ENCODE measurements around the gene MMP15. TPM values are rescaled to one million over a fixed set of nuclear protein-coding genes. Genes with fewer than 3 reads are reported as not detected.

The MMP15 gene
- total and polyA plus RNA-seq, 2 of the 13 experiments (the other 11 are each of a cell fraction or from before 2014, with no cell fraction given), result 35.2 to 44.9 TPM

GRCh38 chr16:57984443-57985203 lies 40.9 kb upstream of the MMP15 start (continued):
- TF ChIP-seq ZBTB33 (CRISPR knock-in tag; IDR thresholded peaks at IDR 0.05) (peak; percentile 89), HOXA9 (CRISPR knock-in tag; IDR thresholded peaks at IDR 0.05; ENCODE audit: borderline replicate concordance) (no peak), TBX2 (CRISPR knock-in tag; IDR thresholded peaks at IDR 0.05; ENCODE audit: borderline replicate concordance) (peak; percentile 30; the same call in 1 of the 2 replicates), POGK (CRISPR knock-in tag; conservative IDR thresholded peaks at IDR 0.05) (0 out of 2 replicates have a peak, but pooled peaks have one; percentile 59), DDIT3 (CRISPR knock-in tag; IDR thresholded peaks at IDR 0.05) (no peak), HNRNPLL (IDR thresholded peaks at IDR 0.05; ENCODE audit: low read depth, low read length, poor library complexity, severe bottlenecking) (peak; percentile 98), ZNF274 (CRISPR knock-in tag; IDR thresholded peaks at IDR 0.05) (0 out of 2 replicates have a peak, but pooled peaks have one; percentile 34), NFATC3 (CRISPR knock-in tag; IDR thresholded peaks at IDR 0.05) (0 out of 2 replicates have a peak, but pooled peaks have one; percentile 50), REST (IDR thresholded peaks at IDR 0.05; ENCODE audit: borderline replicate concordance in 1 of 2, low read depth in 1 of 2, low read length in 2 of 2) (no peak), CTCF (CRISPR knock-in tag; IDR thresholded peaks at IDR 0.05) (no peak), NONO (IDR thresholded peaks at IDR 0.05) (no peak), NONO (CRISPR knock-in tag; conservative IDR thresholded peaks at IDR 0.05) (0 out of 2 replicates have a peak, but pooled peaks have one; percentile 30), ZBTB7A (CRISPR knock-in tag; IDR thresholded peaks at IDR 0.05) (peak; percentile 45; the same call in 1 of the 2 replicates), ZNF253 (CRISPR knock-in tag; IDR thresholded peaks at IDR 0.05; ENCODE audit: borderline replicate concordance) (peak; percentile 55; the same call in 1 of the 2 replicates), ZNF329 (CRISPR knock-in tag; IDR thresholded peaks at IDR 0.05; ENCODE audit: low read depth) (no peak), SAFB2 (CRISPR knock-in tag; IDR thresholded peaks at IDR 0.05; ENCODE audit: borderline replicate concordance, low read depth) (0 out of 2 replicates have a peak, but pooled peaks have one; percentile 58), ZNF788 (CRISPR knock-in tag; IDR thresholded peaks at IDR 0.05; ENCODE audit: borderline replicate concordance) (0 out of 2 replicates have a peak, but pooled peaks have one; percentile 27), SAP130 (CRISPR knock-in tag; IDR thresholded peaks at IDR 0.05; ENCODE audit: low read depth) (peak; percentile 27; the same call in 1 of the 2 replicates)

Data from HepG2 (cell line).